ENCODE data around the gene BNIP5. TPM values are rescaled to one million over a fixed set of nuclear protein-coding genes. Genes with fewer than 3 reads are reported as not detected.

The BNIP5 gene
- total RNA-seq, 2 experiments from 2014 or later, result not detected

- CTCF ChIA-PET (ENCODE audit: unreplicated experiment), result no interaction called here
Measured at GRCh38 chr6:36319821-36320220, 16.9 kb downstream of the BNIP5 start.

DNA sequence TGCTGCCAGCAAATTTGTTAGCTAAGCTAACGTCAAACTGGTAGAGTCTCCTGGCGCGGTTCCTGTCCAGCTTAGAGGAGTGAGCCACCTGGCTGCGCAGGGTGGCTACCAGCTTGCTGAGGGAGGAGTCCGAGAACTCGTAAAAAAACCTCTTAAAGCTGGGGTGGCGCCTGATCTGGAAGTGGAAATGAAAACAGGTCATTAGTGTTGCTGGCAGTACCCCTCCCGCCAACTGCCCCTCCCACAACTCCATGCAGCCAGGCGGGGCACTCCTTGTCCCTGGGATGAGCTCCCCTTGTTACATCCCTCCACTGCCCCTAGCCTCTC is 17.3 kb downstream of the BNIP5 start:
- no TSS peak for BruUV-seq (replicated peaks)
- no peaks in the 10 kb centered on the region for H3K4me1 ChIP-seq (ENCODE audit: insufficient read depth, low read length, poor library complexity, severe bottlenecking)
- H3K27ac ChIP-seq (ENCODE audit: low read depth, low read length, poor library complexity, severe bottlenecking), result no peak overlapping the region
- ChIA-PET POLR2A (interaction anchor here (0.6 to 0.7 kb wide), 2 partner anchors 9 to 36 kb away, joined by 3 read pairs; no protein-coding TSS in a partner anchor), CTCF (ENCODE audit: unreplicated experiment) (no interaction called here)
- H3K36me3 ChIP-seq (ENCODE audit: insufficient read depth, low read length), result no peaks in the 10 kb centered on the region
- no peaks in the 10 kb centered on the region for H4K20me1 ChIP-seq (ENCODE audit: insufficient read depth, low read length)
- DNase-seq (ENCODE audit: low spot score), result no peak
- TF ChIP-seq CTCF (conservative IDR thresholded peaks at IDR 0.05; ENCODE audit: low read length) (no peak), EZH2phosphoT487 (IDR thresholded peaks at IDR 0.05; ENCODE audit: borderline replicate concordance, low read depth, low read length) (no peak)
- no peaks in the 10 kb centered on the region for H3K9me3 ChIP-seq (ENCODE audit: low read length)
- H3K4me2 ChIP-seq (ENCODE audit: low read length), result no peak overlapping the region
- no peak overlapping the region for H3K4me3 ChIP-seq (ENCODE audit: low read depth, low read length, poor library complexity, severe bottlenecking)
- intact Hi-C loops (cut with micrococcal nuclease; ENCODE audit: unreplicated experiment), result no loop called here
- H3K9me2 ChIP-seq (ENCODE audit: insufficient read depth, low read length), result no peaks in the 10 kb centered on the region
- H3K79me2 ChIP-seq (ENCODE audit: insufficient read depth, low read depth, low read length), result no peaks in the 10 kb centered on the region
- no peak overlapping the region for H2AFZ ChIP-seq (ENCODE audit: low read length)

More at GRCh38 chr6:36319821-36320220, 16.9 kb downstream of the BNIP5 start:
- BruUV-seq (replicated peaks), result no TSS peak
- no peak overlapping the region for H3K27ac ChIP-seq (ENCODE audit: low read depth, low read length, poor library complexity, severe bottlenecking)
- H4K20me1 ChIP-seq (ENCODE audit: insufficient read depth, low read length), result no peaks in the 10 kb centered on the region
- no peaks in the 10 kb centered on the region for H3K79me2 ChIP-seq (ENCODE audit: insufficient read depth, low read depth, low read length)
- H2AFZ ChIP-seq (ENCODE audit: low read length), result no peak overlapping the region
- intact Hi-C loops (cut with micrococcal nuclease; ENCODE audit: unreplicated experiment), result no loop called here
- TF ChIP-seq CTCF (conservative IDR thresholded peaks at IDR 0.05; ENCODE audit: low read length), result no peak
- no peak for TF ChIP-seq EZH2phosphoT487 (IDR thresholded peaks at IDR 0.05; ENCODE audit: borderline replicate concordance, low read depth, low read length)
- H3K36me3 ChIP-seq (ENCODE audit: insufficient read depth, low read length), result no peaks in the 10 kb centered on the region
- POLR2A ChIA-PET, result interaction anchor here (0.7 kb wide), 1 partner anchor 9 kb away, joined by 3 read pairs; no protein-coding TSS in a partner anchor
- no peaks in the 10 kb centered on the region for H3K9me2 ChIP-seq (ENCODE audit: insufficient read depth, low read length)
- H3K4me3 ChIP-seq (ENCODE audit: low read depth, low read length, poor library complexity, severe bottlenecking), result no peak overlapping the region
- H3K9me3 ChIP-seq (ENCODE audit: low read length), result no peaks in the 10 kb centered on the region
- H3K4me1 ChIP-seq (ENCODE audit: insufficient read depth, low read length, poor library complexity, severe bottlenecking), result no peaks in the 10 kb centered on the region
- DNase-seq (ENCODE audit: low spot score), result no peak
- no peak overlapping the region for H3K4me2 ChIP-seq (ENCODE audit: low read length)

DNA sequence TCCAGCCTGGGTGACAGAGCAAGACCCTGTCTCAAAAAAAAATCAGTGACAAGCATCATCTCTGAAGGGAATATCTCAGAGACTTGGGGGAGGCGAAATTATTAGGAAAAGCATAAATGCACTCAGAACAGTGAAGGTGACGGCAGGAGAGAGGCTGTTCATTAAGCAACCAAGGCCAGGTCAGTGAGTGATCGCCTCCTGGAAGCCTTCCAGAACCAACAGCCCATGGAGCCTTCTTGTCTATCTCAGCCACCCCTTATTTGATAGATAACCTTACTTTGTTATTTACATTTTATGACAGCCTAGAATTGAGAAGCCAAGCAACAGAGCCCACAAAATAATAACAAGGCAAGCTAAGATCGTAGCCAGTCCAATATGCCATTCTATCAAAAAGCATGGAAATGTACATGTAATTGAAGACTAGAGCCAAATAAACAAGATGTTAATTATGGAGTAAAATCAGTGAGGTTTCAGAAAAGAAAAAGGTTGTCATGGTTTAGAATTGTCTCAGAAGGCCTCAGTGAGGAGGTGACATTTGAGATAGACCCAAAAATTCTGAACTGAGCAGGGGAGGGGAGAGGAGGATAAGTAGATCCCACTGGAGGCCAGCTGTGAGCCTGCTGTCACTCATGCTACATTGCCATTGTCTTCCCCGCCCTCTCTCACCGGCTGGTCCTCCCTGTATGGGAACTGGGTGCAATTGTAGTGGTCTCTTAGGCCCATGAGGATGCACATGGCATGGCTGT is 17.8 kb downstream of the BNIP5 start:
- H3K27ac ChIP-seq (ENCODE audit: low read depth, low read length, poor library complexity, severe bottlenecking), result no peak overlapping the region
- H3K9me3 ChIP-seq (ENCODE audit: low read length), result no peaks in the 10 kb centered on the region
- no peaks in the 10 kb centered on the region for H3K9me2 ChIP-seq (ENCODE audit: insufficient read depth, low read length)
- ChIA-PET CTCF (ENCODE audit: unreplicated experiment) (no interaction called here), POLR2A (interaction anchor here (0.6 kb wide), 1 partner anchor 36 kb away, joined by 3 read pairs; no protein-coding TSS in a partner anchor)
- no peak overlapping the region for H2AFZ ChIP-seq (ENCODE audit: low read length)
- TF ChIP-seq EZH2phosphoT487 (IDR thresholded peaks at IDR 0.05; ENCODE audit: borderline replicate concordance, low read depth, low read length), result no peak
- TF ChIP-seq CTCF (conservative IDR thresholded peaks at IDR 0.05; ENCODE audit: low read length), result no peak
- no peak for DNase-seq (ENCODE audit: low spot score)
- peaks cover 4% of the 10 kb centered on the region for H3K4me1 ChIP-seq (ENCODE audit: insufficient read depth, low read length, poor library complexity, severe bottlenecking)
- H3K4me3 ChIP-seq (ENCODE audit: low read depth, low read length, poor library complexity, severe bottlenecking), result no peak overlapping the region
- BruUV-seq (replicated peaks), result no TSS peak
- H3K4me2 ChIP-seq (ENCODE audit: low read length), result no peak overlapping the region
- H3K36me3 ChIP-seq (ENCODE audit: insufficient read depth, low read length), result no peaks in the 10 kb centered on the region
- H4K20me1 ChIP-seq (ENCODE audit: insufficient read depth, low read length), result no peaks in the 10 kb centered on the region
- intact Hi-C loops (cut with micrococcal nuclease; ENCODE audit: unreplicated experiment), result no loop called here
- H3K79me2 ChIP-seq (ENCODE audit: insufficient read depth, low read depth, low read length), result no peaks in the 10 kb centered on the region
